Liver (tissue), 9 donors: ENCODE data around the gene MCM9. TPM values are rescaled to one million over a fixed set of nuclear protein-coding genes. Genes with fewer than 3 reads are reported as not detected.
A peak's percentile ranks its signal among the peaks of the same experiment; 100 is the strongest.

ENCODE experiments used
- DNase-seq: peaks from one replicate; pipeline ENCODE4 v3.0.0-alpha.2; 2017; ENCODE audit warnings: low spot score
- H3K27ac ChIP-seq, 2 donors: one replicate each; pipeline ENCODE4 v1.7.0; 2013; ENCODE audit warnings: inconsistent platforms in 2 of 2, low read length in 2 of 2, control low read depth in 1 of 2, low read depth in 1 of 2, mild to moderate bottlenecking in 1 of 2
- H3K27me3 ChIP-seq, 4 donors: one replicate each; pipeline versions ENCODE4 v1.6.1 to v1.7.0; 2013; ENCODE audit warnings: low read length in 3 of 4, inconsistent platforms in 1 of 4, mild to moderate bottlenecking in 1 of 4, moderate library complexity in 1 of 4; ENCODE audit not compliant: control insufficient read depth in 4 of 4, insufficient read depth in 4 of 4
- H3K36me3 ChIP-seq, 4 donors: one replicate each; pipeline versions ENCODE4 v1.6.1 to v1.7.0; 2013; ENCODE audit warnings: low read length in 3 of 4, mild to moderate bottlenecking in 3 of 4, low read depth in 1 of 4, moderate library complexity in 1 of 4; ENCODE audit not compliant: control insufficient read depth in 4 of 4, insufficient read depth in 3 of 4
- H3K4me1 ChIP-seq, 4 donors: one replicate each; pipeline versions ENCODE4 v1.6.1 to v1.7.0; 2013; ENCODE audit warnings: low read length in 3 of 4, mild to moderate bottlenecking in 3 of 4, moderate library complexity in 1 of 4; ENCODE audit not compliant: control insufficient read depth in 4 of 4, insufficient read depth in 4 of 4
- H3K4me3 ChIP-seq, 3 donors: one replicate each; pipeline versions ENCODE4 v1.6.1 to v1.7.0; 2013; ENCODE audit warnings: low read length in 3 of 3, control low read depth in 1 of 3, low read depth in 1 of 3, mild to moderate bottlenecking in 1 of 3
- H3K9ac ChIP-seq, 2 donors: one replicate each; pipeline ENCODE4 v1.7.0; 2013; ENCODE audit warnings: low read length in 2 of 2, mild to moderate bottlenecking in 2 of 2, moderate library complexity in 2 of 2, control low read depth in 1 of 2, low read depth in 1 of 2
- H3K9me3 ChIP-seq, 4 donors: one replicate each; pipeline versions ENCODE4 v1.6.1 to v1.7.0; 2013; ENCODE audit warnings: low read length in 3 of 4; ENCODE audit not compliant: control insufficient read depth in 4 of 4
- EGR1 ChIP-seq, 2 donors: IDR thresholded peaks; 2 replicates each; pipeline ENCODE4 v1.6.1; 2016 to 2018; ENCODE audit warnings: antibody characterized with exemption in 2 of 2, low read depth in 2 of 2
- FOXA1 ChIP-seq: IDR thresholded peaks from 2 replicates; pipeline ENCODE4 v1.6.1; 2016; ENCODE audit warnings: antibody characterized with exemption
- FOXA2 ChIP-seq: IDR thresholded peaks from 2 replicates; pipeline ENCODE4 v1.6.1; 2016; ENCODE audit warnings: antibody characterized with exemption
- GABPA ChIP-seq, 2 donors: IDR thresholded peaks in 1 of 2; conservative IDR thresholded peaks in 1 of 2; 2 replicates each; pipeline ENCODE4 v1.6.1; 2016; ENCODE audit warnings: antibody characterized with exemption in 2 of 2, mild to moderate bottlenecking in 1 of 2, moderate library complexity in 1 of 2
- HNF4A ChIP-seq, 2 donors: conservative IDR thresholded peaks; 2 replicates each; pipeline ENCODE4 v1.6.1; 2016; ENCODE audit warnings: antibody characterized with exemption in 2 of 2, mild to moderate bottlenecking in 2 of 2
- HNF4G ChIP-seq: IDR thresholded peaks from 2 replicates; pipeline ENCODE4 v1.6.1; 2016; ENCODE audit warnings: antibody characterized with exemption
- JUND ChIP-seq, 2 donors: IDR thresholded peaks; 2 replicates each; pipeline ENCODE4 v1.6.1; 2016; ENCODE audit warnings: antibody characterized with exemption in 2 of 2
- MAX ChIP-seq: IDR thresholded peaks from 2 replicates; pipeline ENCODE4 v1.6.1; 2016; ENCODE audit warnings: antibody characterized with exemption
- NR2F2 ChIP-seq: IDR thresholded peaks from 2 replicates; pipeline ENCODE4 v1.6.1; 2016; ENCODE audit warnings: antibody characterized with exemption
- RAD21 ChIP-seq, 2 donors: IDR thresholded peaks; 2 replicates each; pipeline ENCODE4 v1.6.1; 2016; ENCODE audit warnings: antibody characterized with exemption in 2 of 2, mild to moderate bottlenecking in 2 of 2
- REST ChIP-seq: IDR thresholded peaks from 2 replicates; pipeline ENCODE4 v1.6.1; 2016; ENCODE audit warnings: antibody characterized with exemption, mild to moderate bottlenecking
- RXRA ChIP-seq, 2 donors: IDR thresholded peaks; 2 replicates each; pipeline ENCODE4 v1.6.1; 2017 to 2018; ENCODE audit warnings: antibody characterized with exemption in 2 of 2, mild to moderate bottlenecking in 1 of 2
- ZBTB33 ChIP-seq: IDR thresholded peaks from 2 replicates; pipeline ENCODE4 v1.6.1; 2016; ENCODE audit warnings: antibody characterized with exemption
- WGBS: extraction: QIAGEN DNeasy Blood & Tissue Kit; methylation state at CpG from one replicate; pipeline ENCODE4 v1.1.7; 2013; 5-methylcytosine and 5-hydroxymethylcytosine counted together
- polyA plus RNA-seq, 2 donors: library from polyadenylated mRNA; stranded (reverse) in 1 of 2; unstranded in 1 of 2; fragments of 200-250 nt in 1 of 2; fragments of >200 nt in 1 of 2; fragmentation: Nextera tagmentation in 1 of 2; extraction: Ambion mirVana in 1 of 2; gene quantifications; one replicate each; pipeline versions ENCODE4 v1.2.1 to v1.2.3, GENCODE V29; 2013 to 2015
- total RNA-seq, 2 donors: library from RNA; depleted of rRNA; stranded (reverse); fragments of >200 nt; gene quantifications; one replicate each; pipeline ENCODE4 v1.2.3, GENCODE V29; 2014
- donor health status: healthy.
- donor health status: healthy.
- donor health status: healthy.
- donor health status: healthy.
- donor health status: healthy.

The MCM9 gene
- total and polyA plus RNA-seq, 4 donors, result 3.6 to 17.4 (median 8.7) TPM

- Histone ChIP-seq H3K27me3 (no peaks in the 10 kb centered on the region), H3K36me3 (no peaks in the 10 kb centered on the region), H3K27ac (no peak overlapping the region), H3K9ac (no peak overlapping the region), H3K9me3 (no peaks in the 10 kb centered on the region), H3K4me1 (peaks cover 0 to 11% (median 0%) of the 10 kb centered on the region in 4 donors), H3K4me3 (no peak overlapping the region)
- TF ChIP-seq GABPA (IDR thresholded peaks at IDR 0.05 in 1 of 2, conservative IDR thresholded peaks at IDR 0.05 in 1 of 2), result no peak
- peak; percentile 9 for TF ChIP-seq MAX
- peak in 1 of 2 donors; percentile 64 for TF ChIP-seq HNF4A (conservative IDR thresholded peaks at IDR 0.05)
- TF ChIP-seq JUND (IDR thresholded peaks at IDR 0.05), result peak in 1 of 2 donors; percentile 19
- peak in 1 of 2 donors; percentile 42 for TF ChIP-seq RXRA (IDR thresholded peaks at IDR 0.05)
- peak; percentile 23 for TF ChIP-seq ZBTB33
- no peak for DNase-seq
- 30% methylated on average over 2 of the region's 2 CpGs for WGBS
These were observed 164.1 kb downstream of the MCM9 start for GRCh38 chr6:118770835-118771234.

GRCh38 chr6:118770112-118770788 is 164.7 kb downstream of the MCM9 start:
- Histone ChIP-seq H3K9me3 (no peaks in the 10 kb centered on the region), H3K36me3 (no peaks in the 10 kb centered on the region), H3K4me1 (peaks cover 0 to 11% (median 0%) of the 10 kb centered on the region in 4 donors), H3K4me3 (no peak overlapping the region), H3K9ac (no peak overlapping the region), H3K27me3 (no peaks in the 10 kb centered on the region), H3K27ac (no peak overlapping the region)
- WGBS, result 97% methylated on average over 2 of the region's 2 CpGs
- no peak for DNase-seq
- no peak for TF ChIP-seq NR2F2
- no peak for TF ChIP-seq FOXA2
- TF ChIP-seq MAX, result no peak
- no peak for TF ChIP-seq FOXA1
- TF ChIP-seq HNF4G, result no peak
- no peak for TF ChIP-seq JUND (IDR thresholded peaks at IDR 0.05)
- TF ChIP-seq REST, result no peak
- no peak for TF ChIP-seq RAD21 (IDR thresholded peaks at IDR 0.05)
- TF ChIP-seq GABPA (IDR thresholded peaks at IDR 0.05 in 1 of 2, conservative IDR thresholded peaks at IDR 0.05 in 1 of 2), result no peak
- TF ChIP-seq EGR1 (IDR thresholded peaks at IDR 0.05; ENCODE audit: low read depth in 2 of 2), result no peak
